ENCODE data around the gene SERPINB10. TPM values are rescaled to one million over a fixed set of nuclear protein-coding genes. Genes with fewer than 3 reads are reported as not detected.

The SERPINB10 gene, protein sequence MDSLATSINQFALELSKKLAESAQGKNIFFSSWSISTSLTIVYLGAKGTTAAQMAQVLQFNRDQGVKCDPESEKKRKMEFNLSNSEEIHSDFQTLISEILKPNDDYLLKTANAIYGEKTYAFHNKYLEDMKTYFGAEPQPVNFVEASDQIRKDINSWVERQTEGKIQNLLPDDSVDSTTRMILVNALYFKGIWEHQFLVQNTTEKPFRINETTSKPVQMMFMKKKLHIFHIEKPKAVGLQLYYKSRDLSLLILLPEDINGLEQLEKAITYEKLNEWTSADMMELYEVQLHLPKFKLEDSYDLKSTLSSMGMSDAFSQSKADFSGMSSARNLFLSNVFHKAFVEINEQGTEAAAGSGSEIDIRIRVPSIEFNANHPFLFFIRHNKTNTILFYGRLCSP
- total RNA-seq (2014; rRNA removed; shearing (Covaris generic); ENCODE audit: low replicate concordance): not detected in 2 replicates

DNA sequence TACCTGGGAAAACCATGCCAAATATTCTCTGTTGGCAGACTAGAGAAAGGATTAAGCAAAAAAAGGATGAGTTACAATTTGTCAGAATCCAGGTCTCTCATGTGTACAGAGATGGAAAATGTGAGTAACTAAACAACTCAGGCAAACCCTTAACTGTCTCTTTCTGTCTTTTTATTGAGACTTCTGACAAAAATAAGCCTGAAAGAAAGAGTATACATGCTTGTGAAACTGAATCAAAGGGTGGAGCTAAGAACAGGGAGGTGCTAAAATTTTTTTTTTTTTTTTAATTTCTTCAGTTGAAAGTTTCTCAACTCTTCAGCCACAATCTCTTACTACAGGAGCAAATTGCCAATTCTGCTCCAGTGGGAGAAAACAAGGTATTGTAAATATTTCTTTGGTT, at the start of gene SERPINB10:
Gene SERPINB10, plus strand, starts transcription at position 295 of the 400 bp plus-strand sequence. CDS start 7,553 bp downstream, outside the sequence.
- DNase-seq (ENCODE audit: low read depth): no peak
- in situ Hi-C loops (cut with HindIII; ENCODE audit: low pct_unique_long_range_greater_than_20kb, low sequenced_read_pairs): no loop called here

DNA sequence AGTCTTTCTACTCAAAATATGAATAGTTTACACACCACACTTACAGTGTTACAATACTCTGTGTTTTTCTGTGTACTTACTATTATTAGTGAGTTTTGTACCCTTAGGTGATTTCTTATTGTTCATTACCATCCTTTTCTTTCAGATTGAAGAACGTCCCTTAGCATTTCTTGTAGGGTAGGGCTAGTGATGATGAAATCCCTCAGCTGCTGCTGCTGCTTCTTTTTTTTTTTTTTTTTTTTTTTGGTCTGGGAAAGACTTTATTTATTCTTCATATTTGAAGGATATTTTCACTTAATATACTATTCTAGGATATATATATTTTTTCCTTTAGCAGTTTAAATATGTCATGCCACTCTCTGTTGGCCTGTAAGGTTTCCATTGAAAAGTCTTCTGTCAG, 49.3 kb upstream of the SERPINB10 start:
- in situ Hi-C loops (cut with HindIII; ENCODE audit: low pct_unique_long_range_greater_than_20kb, low sequenced_read_pairs): no loop called here
- DNase-seq (ENCODE audit: low read depth): no peak

DNA sequence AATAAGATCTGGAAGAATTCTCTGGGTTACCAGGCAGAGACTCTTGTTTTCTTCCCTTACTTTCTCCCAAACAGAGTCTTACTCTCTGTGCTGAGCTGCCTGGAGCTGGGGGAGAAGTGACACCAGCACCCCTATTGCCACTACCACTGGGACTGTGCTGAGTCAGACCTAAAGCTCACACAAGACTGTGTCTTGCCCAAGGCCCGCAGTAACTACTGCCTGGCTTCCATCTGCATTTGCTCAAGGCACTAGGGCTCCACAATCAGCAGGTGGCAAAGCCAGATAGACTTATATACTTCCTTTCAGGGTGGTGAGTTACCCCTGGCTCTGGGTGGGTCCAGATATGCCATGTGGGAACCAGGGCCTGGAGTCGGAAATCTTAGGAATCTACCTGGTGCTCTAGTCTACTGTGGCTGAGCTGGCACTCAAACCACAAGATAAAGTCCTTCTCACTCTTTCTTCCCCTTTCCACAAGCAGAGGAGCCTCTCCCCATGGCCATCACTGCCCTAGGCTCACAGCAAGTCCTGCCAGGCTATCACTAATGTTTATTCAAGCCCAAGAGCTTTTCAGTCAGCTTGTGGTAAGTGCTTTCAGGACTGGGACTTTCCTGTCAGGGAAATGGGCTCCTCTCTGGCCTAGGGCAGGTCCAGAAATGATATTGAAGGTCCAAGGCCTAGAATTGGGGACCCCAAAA, 47.8 kb upstream of the SERPINB10 start:
- in situ Hi-C loops (cut with HindIII; ENCODE audit: low pct_unique_long_range_greater_than_20kb, low sequenced_read_pairs): no loop called here
- no peak for DNase-seq (ENCODE audit: low read depth)

DNA sequence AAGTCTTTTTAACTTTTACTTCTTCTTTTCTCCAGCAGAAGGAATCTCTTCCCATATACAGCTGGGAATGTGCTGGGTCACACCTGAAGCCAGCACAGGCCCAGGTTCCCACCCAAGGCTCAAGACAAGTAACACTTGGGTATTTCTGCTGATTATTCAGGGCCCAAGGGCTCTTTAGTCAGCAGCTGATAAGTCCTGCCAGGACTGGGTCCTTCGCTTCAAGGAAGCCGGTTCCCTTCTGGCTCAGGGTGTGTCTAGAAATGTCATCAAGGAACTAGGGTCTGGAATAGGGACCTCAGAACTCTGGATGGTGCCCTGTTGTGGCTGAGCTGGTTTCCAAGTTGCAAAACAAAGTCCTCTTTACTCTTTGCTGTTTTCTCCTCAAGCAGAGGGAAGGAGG, 47.2 kb upstream of the SERPINB10 start:
- no peak for DNase-seq (ENCODE audit: low read depth)
- in situ Hi-C loops (cut with HindIII; ENCODE audit: low pct_unique_long_range_greater_than_20kb, low sequenced_read_pairs): no loop called here

DNA sequence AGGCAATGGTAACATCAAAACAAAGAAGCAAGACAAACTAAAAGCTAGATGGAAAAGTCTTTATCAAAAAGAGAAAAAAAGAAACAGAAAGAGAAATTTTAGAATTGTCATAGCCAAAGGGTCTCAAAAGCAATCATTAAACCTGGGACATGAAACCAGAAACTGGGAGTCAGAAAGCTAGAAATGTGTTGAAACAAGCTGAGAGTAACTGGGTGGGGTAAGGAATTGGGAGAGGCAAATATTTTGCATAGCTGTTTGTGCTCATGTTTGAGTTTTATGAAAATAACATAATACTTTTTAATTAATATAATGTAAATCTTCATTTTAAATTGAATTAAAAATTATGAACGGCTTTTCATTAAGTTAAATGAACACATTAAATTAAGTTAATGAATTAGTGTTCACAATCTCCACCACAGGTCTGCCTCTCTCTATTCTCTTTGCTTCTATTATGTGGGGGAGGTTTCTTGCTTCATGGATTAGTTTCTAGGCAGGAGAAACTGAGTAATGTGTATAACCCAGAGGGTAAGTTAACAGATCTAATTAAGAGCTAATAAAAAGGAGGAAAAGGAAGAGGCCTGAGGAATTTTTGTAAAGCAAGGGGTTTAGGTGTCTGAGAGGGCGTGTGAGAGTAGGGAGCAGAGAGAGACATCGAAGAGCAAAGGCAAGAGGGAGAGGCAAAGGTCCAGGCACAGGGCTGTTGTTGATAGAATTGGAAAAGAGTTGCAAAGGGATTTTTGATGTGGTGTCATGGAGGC, 40.2 kb upstream of the SERPINB10 start:
- in situ Hi-C loops (cut with HindIII; ENCODE audit: low pct_unique_long_range_greater_than_20kb, low sequenced_read_pairs): no loop called here
- DNase-seq (ENCODE audit: low read depth): no peak

DNA sequence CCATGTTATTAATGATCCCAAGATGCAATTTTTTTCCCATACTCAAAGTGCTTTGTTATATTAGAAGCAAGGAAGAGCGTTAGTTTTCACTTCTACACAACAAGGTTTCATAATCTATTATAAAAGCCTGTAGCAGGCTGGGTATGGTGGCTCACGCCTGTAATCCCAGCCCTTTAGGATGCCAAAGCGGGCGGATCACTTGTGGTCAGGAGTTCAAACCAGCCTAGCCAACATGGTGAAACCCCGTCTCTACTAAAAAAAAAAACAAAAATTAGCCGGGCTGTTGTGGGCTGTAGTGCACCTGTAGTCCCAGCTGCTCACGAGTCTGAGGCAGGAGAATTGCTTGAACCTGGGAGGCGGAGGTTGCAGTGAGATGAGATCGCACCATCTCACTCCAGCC, 39.2 kb upstream of the SERPINB10 start:
- DNase-seq (ENCODE audit: low read depth): no peak
- in situ Hi-C loops (cut with HindIII; ENCODE audit: low pct_unique_long_range_greater_than_20kb, low sequenced_read_pairs): no loop called here

DNA sequence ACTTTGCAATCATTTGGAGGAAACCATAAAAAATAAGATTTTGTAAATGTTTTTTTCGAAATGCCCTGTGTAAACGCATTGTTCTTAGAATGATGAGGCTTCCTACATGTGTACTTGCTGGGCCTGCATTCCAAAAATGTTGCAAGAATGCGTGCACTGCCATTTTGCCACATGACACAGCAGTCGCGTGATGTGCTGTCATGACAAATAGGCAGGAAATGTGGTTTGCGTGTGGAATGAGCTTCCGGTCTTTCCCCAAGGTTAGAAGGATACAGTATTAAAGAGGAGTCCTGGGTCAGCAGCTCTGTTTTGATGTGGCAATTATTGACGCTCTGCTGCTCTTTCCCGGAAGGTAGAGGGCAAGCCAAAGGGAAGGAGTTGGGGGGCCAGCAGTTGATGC, 38.4 kb upstream of the SERPINB10 start:
- in situ Hi-C loops (cut with HindIII; ENCODE audit: low pct_unique_long_range_greater_than_20kb, low sequenced_read_pairs): no loop called here
- no peak for DNase-seq (ENCODE audit: low read depth)

DNA sequence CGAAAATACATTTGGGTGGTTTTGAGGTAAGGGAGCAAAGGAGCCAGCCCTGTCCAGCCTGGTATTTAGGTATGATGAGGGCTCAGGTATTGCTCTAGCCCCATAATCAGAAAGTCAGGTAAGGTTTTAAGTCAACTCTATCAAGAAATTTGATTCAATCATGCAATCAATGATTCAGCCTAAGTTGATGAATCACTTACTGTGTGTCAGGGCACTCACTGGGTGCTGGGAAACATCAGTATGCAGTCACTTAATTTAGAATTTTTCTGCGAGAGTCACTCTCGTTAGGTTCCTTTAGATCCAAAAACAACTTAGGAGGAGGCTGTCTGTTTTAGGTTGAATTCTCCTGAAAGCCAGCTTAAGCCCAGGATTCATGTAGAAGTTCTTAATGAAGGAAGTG, 37.9 kb upstream of the SERPINB10 start:
- in situ Hi-C loops (cut with HindIII; ENCODE audit: low pct_unique_long_range_greater_than_20kb, low sequenced_read_pairs): no loop called here

DNA sequence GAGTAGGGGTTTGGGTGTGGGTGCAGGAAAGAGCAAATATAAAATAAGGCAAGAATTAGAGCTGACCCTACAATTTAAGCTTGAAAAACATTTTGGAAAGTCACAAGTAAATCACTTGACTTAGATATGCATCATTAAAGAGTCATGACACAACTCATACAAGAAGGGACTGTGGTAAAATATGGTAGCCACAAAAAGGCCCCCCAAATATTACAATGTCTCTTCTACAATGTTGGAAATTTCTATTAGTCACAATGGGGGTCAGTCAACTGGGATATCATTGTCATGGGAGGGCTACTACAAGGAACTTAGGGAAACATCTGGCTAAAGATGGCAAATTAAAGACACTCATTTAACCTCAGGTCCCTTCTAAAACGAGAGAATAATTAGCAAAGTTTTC, 35.9 kb upstream of the SERPINB10 start:
- DNase-seq (ENCODE audit: low read depth): no peak
- in situ Hi-C loops (cut with HindIII; ENCODE audit: low pct_unique_long_range_greater_than_20kb, low sequenced_read_pairs): no loop called here

More for the DNA sequence above, 37.9 kb upstream of the SERPINB10 start:
- no peak for DNase-seq (ENCODE audit: low read depth)

DNA sequence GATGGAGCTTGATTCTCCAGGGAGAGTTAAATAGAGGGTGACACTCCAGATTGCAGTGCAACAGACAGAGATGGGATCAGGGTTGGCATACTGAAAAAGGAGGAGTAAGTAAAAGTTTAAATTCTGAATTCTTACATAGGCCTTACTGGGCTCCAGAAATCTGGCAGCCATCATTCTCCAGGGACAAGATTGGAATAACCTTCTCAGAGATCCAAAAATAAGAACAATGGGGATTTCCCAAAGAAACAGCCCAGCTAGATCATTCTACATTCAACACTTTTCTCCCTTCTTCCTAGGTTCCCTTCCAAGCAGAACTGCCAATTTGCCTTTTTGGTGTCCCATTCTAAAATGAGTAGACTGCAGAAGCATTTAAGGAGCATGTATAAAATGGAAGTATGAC, 35.2 kb upstream of the SERPINB10 start:
- in situ Hi-C loops (cut with HindIII; ENCODE audit: low pct_unique_long_range_greater_than_20kb, low sequenced_read_pairs): no loop called here
- DNase-seq (ENCODE audit: low read depth): no peak

DNA sequence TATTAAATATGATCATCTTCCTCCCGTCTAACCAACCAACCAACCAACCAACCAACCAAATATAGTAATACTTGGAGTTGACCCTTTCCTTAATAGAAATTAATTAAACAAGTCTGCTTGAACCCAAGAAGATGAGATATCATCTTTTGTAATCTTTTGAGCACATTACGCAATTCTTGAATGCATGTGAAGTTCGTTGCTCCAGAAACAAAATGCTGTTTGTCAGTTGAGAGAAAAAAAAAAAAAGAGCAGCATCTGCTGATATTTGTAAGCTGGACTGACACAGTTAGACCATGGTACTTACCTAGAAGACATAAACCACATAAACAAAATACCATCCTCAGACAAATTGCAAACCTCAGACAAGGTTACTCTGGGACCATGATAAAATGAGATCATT, 29.4 kb upstream of the SERPINB10 start:
- DNase-seq (ENCODE audit: low read depth): no peak
- in situ Hi-C loops (cut with HindIII; ENCODE audit: low pct_unique_long_range_greater_than_20kb, low sequenced_read_pairs): no loop called here

DNA sequence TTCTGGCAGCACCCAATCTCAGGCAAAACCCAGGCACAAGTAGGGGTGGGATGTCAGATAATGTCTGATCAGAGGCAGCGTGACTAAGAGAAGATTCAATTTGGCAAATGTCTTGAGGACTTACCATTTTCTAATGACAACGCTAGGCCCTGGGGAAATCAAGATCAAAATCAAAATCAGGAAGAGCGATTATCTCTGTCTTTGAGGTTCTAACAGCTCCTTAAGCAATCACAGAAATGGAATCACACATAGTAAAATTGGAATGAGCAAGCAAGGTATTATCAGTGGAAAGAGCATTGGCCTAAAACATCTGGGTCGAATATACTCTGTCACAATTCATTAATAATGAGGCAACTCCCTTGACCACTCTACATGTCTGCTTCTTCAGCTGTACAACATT, 28.8 kb upstream of the SERPINB10 start:
- DNase-seq (ENCODE audit: low read depth): no peak
- in situ Hi-C loops (cut with HindIII; ENCODE audit: low pct_unique_long_range_greater_than_20kb, low sequenced_read_pairs): no loop called here

DNA sequence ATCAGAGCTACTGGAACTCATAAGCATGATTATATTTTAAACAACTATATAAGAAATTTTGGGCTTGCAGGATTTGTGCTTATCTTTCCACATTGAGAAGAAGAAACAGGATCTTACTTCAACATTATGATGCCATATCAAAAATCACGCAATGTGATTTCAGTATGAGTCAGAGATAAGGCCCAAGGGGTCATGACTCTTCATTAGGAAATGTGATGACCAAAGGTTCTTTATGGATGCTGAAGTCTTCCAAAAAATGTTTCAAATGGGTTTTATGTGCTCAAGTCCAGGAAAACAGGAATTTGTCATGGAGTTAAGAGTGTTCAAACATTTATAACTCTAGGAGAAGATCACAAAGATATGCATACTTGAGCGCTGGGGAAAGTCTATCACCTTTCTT, 28.0 kb upstream of the SERPINB10 start:
- in situ Hi-C loops (cut with HindIII; ENCODE audit: low pct_unique_long_range_greater_than_20kb, low sequenced_read_pairs): no loop called here
- DNase-seq (ENCODE audit: low read depth): no peak

DNA sequence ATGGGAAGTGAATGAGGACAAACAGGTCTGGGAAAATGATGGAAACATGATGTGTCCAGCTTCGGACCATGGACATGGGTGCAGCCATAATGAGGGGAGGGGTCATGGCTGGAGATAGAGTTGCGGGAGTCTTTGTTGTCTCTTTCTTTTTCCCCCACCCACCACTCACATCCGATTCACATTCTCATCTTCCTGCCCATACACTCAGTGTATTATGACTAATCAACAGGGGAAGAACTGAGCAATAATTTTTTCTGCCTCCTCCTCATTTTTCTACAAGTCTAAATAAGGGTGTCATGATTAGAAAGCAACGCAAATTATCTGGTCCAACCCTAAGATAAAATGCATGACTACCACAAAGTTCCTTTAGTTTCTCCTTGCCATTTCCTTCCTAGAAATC, 25.9 kb upstream of the SERPINB10 start:
- DNase-seq (ENCODE audit: low read depth): no peak
- in situ Hi-C loops (cut with HindIII; ENCODE audit: low pct_unique_long_range_greater_than_20kb, low sequenced_read_pairs): no loop called here

DNA sequence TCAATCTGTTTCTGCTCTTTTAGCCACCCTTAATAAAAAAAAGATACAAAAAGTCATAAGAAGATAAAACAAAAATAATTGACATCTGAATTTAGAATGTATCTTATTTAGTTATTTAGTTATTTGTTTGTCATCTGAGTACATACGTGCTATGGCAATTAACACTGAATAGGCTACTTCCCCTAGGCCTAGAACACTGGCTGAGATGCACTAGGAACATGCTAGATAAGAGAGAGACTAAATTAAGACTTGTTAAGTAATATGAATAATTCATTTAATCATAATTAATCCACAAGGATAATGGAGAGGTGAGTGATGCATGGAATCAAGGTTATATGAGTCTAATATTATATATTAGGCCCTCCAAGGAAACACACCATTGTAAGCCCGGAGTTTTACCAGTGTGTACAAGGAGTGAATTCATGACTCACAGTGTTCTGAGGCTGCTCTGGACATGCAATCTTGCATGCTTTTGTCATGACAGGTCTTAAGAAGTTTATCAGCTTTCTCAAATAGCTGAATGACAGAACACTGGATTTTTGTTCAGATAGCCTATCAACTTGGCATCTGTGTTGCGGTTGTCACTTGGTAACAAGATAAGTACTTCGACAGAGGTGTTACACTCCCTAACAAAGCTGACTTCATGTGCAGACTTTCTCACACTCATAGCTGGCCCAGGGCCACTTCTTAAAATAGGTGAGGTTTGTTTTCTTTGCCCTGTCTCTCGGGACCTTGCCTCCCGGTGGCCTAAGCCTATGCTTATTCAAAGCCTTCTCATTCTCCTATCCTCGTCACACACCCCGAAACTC, 25.2 kb upstream of the SERPINB10 start:
- in situ Hi-C loops (cut with HindIII; ENCODE audit: low pct_unique_long_range_greater_than_20kb, low sequenced_read_pairs): no loop called here
- DNase-seq (ENCODE audit: low read depth): no peak

DNA sequence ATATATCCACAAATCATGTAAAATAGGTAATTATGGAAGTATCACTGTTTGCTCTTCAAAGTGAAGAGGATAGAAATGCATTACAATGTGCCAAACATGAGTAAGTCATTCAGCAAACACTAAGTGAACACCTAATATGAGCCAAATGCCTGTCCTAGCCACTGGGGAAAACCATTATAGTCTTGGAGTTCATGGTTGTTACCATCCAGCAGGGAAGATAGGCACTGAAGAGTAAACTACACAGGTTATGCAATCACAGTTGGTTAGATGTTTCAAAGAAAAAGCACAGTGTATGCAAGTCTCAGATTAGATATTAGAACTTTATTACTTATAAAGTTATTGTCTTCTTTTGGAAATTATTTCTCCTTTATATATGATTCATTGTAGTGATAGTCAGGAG, 24.1 kb upstream of the SERPINB10 start:
- in situ Hi-C loops (cut with HindIII; ENCODE audit: low pct_unique_long_range_greater_than_20kb, low sequenced_read_pairs): no loop called here
- DNase-seq (ENCODE audit: low read depth): no peak

DNA sequence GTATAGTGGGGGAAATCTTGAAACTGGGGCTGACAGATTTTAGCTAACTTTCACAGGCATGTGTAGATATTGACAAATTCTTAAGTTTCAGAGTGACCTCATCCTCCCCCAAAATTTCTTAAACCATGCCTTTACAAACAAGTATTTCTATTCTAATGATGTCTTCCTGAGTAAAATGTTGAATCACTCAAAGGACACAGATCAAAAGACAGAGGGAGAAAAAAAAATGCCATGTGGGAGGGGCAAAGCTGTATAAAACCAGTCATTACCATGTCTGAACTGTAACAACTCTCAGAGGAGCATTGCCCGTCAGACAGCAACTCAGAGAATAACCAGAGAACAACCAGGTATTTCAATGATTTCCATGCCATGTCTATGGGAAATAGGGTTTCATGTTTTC, 20.3 kb upstream of the SERPINB10 start, which contains the start of gene SERPINB2:
Gene SERPINB2, plus strand, starts transcription at position 282 of the 400 bp plus-strand sequence. CDS start 3,740 bp downstream, outside the sequence.
- DNase-seq (ENCODE audit: low read depth): no peak
- in situ Hi-C loops (cut with HindIII; ENCODE audit: low pct_unique_long_range_greater_than_20kb, low sequenced_read_pairs): no loop called here

All from Caki2 (cell line).